NCI-H2196 (cell line): ENCODE data around the gene AMPD3.
A peak's percentile ranks its signal among the peaks of the same experiment; 100 is the strongest.
"Not testable (repeated sequence)": the region's sequence is repeated elsewhere in the genome, so short reads cannot be mapped to it uniquely, and the experiment has no call there.

Experiments
- DNase-seq: peaks from one replicate; lab custom pipeline; 2025; ENCODE audit not compliant: unreplicated experiment; lab: John Stamatoyannopoulos, UW

Gene AMPD3

DNA sequence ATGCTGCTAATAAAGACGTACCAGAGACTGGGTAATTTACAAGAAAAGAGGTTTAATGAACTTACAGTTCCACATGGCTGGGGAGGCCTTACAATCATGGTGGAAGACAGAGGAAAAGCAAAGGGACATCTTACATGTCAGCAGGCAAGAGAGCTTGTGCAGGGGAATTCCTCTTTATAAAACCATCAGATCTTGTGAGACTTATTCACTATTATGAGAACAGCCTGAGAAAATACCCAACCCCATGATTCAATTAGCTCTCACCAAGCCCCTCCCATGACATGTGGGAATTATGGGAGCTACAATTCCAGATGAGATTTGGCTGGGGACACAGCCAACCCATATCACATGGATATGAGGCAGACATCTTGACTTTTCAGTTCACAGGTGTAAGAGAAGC lies 18.4 kb upstream of the AMPD3 start:
- DNase-seq: not testable (repeated sequence)

DNA sequence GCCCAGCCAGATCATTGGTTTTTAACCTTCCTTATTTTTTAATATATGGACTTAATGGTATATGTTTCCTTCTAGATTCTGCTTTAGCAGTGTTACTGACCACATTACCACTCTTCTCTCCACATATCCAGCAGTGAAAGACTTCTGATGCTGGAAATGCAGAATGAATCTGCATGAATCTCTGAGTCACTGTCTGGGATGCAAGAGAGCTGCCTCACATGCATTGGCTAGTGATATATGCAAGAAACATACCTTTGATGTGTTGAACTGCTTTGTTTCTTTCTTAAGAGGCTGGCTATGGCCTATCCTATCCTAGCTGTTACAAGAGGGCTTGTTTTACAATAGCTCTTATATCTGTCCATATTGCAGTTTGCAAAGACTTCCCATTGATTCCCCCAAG lies 16.6 kb upstream of the AMPD3 start:
- DNase-seq: no peak

DNA sequence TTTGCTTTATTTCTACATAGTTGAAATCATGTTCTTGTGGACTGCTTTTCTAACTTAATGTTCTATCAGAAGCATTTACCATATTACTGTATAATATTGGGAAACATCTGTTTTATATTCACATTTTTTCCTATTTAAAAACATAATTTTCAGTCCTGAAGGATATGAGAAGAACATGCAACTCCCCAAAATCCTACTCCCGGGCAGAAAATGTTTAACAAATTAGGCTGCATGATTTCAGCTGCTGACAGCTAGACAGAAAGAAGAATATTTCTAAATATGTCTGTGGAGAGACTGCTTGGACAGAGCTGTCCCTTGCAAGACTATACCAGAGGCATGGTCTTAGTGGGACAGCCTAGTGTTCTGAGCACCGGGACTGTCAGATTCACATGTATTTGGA lies 15.7 kb upstream of the AMPD3 start:
- no peak for DNase-seq

DNA sequence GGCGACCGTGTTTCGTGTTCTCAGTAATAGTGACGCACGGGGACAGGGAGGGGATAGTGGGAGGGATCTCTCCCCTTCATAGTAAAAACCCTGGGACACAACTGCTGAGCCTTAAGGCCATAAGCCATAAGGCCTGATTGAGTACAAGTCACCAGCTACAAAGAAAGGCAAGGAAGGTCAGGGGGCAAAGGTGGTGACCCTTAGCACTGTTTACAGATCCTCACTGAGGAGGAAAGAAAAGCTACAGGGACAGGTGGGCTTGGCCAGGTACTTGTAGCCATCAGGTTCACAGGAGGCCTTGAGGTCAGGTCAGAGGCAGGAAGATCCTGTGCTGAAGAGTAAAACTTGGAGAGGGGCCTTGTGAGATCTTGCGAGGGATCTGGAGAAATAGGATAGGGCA lies 15.1 kb upstream of the AMPD3 start:
- DNase-seq: no peak

DNA sequence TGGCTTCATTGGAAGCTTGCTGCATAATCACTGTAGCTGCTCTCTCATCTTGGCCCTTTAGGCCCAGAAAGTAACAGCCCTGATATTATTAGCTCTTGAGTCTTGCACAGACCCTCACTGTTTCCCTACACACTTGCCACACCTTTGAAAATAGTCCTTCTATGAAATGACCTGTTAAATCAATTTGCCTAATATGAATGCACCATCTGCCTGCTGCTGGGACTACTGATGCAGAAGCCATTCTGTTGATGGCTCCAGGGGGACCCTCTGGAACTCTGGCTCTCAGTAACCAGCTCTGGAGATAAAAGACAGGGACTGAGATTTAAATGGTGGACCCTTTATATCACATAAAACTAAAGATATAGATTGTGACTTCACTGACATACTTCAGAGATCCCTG lies 14.7 kb upstream of the AMPD3 start:
- DNase-seq: no peak

DNA sequence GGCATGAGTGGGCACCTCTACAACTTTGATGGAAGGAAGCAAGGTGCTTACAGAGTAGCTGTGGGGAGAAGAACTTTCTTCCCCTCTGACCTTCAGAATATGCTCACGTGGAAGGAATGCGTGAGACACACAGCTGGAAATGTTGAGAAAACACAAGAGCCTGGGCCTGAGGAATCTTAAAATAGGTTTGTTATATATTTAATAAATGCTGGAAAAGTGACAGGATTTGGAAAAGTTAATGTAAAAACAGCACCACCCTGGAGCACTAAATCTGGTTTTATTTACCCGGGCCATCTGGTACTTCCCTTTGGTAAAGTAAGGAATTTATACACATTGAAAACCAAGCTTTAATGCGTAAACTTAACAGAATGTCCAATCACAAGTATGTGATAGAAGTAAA lies 14.0 kb upstream of the AMPD3 start:
- DNase-seq: no peak

DNA sequence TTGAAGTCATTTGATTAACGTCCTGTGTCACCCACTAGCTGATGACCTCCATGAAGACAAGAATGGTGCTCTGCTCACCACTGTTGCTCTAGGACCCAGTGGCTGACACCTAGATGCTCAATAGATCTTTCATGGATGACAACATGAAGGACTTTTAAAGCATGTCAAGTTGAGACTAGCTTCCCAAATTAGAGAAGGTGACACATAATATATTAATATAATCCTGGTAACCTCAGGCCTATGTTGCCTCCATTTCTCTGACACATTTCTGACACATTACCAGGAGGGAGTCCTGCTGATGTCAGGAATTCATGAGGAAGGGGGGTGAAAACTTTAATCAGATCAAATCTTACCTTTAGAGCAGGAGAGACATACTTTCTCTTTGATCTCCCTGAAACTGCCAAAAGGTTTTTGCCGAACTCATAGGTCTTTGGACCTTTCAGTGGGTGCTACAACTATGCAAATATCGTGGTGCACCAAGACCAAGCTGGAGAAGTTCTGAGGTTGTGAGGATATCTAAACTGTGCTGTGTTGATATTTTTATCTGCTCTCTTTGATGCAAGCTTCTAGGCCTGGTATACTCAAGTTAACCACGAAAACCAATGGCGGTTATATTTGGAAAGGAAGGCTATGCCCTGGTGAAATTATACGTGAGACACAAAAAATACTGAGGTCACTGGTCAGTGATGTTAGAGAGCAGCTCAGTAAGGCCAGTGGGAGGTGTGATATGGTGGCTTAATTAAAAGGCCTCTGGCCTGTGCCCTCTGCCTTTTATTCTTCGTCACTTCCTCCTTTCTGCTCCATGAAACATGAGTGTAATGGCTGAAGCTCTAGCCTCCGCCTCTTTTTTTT lies 13.2 kb upstream of the AMPD3 start:
- no peak for DNase-seq

DNA sequence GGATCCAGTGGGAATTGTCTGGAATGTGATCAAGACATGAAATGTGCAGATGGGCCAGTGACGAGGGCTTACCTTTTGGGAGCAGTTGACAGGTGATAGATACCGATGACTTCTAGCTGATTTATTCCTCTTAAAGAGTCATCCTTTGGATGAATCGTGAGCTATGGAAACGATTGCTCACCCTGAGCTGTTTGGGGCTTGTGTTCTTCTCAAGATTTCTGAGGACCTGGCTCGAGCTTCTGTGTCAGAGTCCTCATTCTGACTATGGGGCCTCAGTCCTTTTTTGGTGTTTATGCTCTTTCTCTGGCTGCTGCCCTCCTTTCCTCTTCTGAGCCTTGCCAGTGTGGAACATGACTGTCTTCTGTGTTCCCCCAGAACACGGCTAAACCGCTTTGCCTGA lies 11.9 kb upstream of the AMPD3 start:
- DNase-seq: no peak

DNA sequence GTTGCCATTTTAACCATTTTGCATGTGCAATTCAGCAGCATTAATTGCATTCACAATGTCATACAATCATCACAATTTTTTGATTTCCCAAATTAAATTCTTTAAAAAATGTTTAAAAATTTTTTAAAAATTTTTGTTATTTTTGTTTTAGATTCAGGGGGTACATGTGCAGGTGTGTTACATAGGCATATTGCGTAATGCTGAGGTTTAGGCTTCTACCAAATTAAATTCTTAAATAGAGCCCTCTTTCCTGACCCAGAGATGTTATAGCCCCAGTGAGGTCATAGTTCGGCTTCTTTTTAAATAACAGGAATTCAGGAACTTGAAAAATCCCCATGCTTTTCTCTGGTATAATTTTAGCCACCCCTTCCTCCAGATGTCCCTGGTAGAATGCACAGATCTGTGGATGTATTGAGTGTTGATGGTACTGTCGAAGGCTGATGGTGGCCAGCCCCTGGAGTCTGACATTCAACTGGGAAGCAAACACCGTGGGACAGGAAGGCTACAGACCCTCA lies 11.3 kb upstream of the AMPD3 start:
- no peak for DNase-seq

DNA sequence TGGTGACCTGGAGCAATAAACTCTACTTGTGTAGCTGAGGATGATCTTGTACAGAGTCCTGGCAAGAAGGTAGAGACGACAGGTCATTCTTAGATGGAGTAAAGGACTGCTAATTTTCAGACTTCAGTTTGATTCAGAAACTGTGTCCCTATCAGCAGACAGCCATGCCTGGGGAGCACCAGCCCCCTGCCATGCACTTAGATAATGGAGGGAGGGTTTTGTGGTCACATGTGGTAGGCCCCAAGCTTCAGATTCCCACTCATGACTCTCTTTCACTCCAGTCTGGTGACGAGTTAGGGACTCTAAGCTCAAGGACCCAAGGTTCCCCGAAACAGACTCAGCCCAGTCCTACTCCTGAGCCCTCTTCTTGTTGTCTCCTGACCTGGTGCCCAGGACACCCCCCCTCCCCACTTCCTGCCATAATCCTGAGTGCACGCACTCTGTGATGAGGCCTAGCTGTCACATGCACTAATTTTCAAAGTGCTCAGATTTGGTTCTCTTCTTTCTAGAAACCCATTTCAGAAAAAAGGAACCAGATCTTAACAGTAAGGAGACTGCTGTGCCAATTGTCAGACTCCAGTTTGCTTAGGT lies 10.2 kb upstream of the AMPD3 start:
- no peak for DNase-seq

DNA sequence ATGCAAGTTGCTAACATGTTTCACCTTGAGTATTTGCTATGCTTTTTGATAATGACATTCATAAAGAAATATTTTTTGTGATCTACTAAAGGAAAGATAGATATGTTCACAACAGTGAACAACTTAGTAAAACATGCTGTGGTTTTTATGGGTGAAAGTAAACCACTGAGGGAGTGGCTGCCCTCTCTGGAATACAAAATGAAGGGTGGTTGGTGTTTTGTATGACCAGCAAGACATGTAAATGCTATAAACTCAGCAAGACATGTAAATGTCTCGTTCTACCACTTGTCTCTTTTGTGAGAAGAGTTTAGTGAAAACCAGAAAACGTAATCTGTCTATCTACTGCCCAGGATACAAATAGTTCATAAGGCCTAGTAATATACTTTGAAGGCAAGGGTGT lies 7.6 kb upstream of the AMPD3 start:
- DNase-seq: no peak

DNA sequence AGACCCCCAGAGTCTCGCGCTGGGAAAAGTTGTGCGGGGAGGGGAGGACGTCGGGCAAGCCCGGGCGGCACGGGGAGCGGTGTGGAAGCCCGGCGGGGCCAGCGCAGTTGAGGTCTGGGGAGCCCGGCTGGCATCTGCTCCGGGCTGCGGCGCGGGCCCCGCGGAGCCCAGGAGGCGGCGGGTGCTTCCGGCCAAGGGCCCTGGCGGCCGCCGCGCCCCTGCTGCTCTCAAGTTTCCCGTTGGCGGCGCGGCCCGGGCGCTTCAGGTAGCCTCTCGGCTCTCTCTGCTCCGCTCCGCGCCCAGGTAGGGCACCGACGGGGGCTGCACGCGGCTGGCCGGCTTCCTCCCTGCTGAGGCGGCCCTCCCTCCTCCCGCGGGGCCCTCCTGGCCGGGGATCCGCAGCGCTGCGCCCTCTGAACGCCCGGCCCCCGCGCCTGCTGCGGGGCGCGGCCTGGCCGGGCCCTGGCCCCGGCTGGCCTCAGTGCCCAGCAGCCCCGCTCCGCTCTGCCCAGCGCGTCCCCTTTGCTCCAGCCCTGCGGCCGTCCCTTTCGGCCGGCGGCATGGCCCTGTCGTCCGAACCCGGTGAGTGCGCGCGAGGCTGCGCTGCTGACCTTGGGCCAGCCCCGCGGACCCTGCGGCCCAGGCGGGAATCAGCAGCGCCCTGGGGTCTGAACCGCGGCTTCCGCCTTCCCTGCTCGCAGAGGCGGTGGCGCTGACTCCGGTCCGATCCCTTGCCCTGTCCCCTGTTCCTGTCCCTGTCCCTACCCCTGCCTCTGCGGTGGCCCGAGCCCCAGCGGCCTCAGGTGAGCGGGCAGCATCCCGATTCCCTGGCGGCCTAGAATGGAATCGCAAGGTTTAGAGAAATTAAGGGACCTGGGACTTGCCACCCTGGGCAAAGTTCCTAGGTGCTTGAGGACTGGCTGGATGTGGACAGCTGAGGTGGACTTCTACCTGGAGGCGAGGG lies 4.3 kb upstream of the AMPD3 start:
- DNase-seq: peak; percentile 57

DNA sequence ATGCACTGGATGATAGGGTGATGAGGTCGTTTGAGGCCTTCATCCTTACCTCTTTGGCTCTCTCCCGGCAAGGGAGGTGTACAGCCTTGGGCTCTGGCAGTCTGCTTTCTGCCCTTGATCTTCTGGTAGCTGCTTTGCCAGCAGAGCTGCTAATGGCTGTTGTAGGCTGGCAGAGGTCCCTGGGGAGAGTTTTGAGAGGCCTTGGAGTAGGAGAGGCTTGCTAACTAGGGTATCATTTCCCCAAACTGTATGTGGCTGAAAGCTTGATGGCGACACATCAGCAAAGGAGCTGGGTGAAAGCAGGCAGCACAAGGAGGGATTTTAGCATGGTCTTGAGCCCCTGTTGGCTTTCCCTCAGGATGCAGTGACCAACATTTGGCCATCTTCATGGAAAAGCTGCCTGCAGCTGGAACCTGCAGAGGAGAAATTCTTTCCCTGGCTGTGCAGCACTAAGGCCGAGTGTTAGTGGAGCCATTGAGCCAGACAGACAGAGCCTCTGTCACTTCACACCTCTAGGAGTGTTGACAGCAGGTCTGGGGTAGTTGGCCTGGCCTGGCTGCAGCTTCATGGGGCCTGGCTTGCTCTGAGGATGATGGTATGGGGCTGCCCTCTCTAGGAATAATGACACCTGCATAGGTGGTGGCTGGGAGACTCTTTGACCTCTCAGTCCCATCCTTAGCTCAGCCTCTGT lies 3.5 kb upstream of the AMPD3 start:
- DNase-seq: no peak

DNA sequence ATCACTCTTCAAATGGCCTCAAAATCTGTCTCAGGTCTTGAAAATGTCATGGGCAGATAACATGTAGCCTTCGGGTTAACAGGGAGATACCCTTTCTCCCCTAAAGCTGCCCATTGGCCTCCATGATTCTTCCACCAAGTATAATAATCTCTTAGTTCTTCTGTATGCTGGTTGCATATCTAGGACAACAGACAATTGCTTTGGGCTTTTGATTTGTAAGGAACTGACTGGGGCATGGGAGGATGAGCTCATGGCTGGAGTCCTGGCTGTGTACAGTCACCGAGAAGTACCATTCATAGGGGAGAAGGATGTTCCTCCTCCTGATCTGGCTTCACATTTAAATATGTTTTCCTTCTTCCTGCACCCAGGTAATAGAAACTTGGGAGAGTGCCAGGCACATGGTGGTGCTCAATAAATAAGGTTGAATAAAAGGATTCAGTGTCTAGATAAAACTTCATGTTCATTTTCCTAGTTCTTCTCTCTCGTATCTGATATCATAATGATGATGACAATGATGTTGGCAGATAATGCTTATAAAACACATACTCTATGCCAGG lies 2.8 kb upstream of the AMPD3 start:
- peak; percentile 41 for DNase-seq

DNA sequence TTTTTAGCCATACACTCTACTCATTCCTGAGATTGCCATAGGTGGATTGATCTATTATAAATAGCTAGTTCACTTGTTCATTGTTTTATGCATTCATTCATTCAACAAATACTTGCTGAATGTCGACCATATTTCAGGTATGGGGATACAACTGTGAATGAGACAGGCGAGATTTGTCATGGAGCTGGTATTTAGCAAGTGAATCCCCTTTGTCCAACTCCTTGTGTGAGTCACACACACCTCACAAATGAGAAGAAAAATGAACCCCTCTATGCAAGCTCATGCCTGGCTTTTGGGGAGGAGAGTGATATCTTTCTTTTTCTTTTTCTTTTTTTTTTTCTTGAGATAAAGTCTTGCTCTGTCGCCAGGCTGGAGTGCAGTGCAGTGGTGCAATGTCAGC lies 1.8 kb upstream of the AMPD3 start:
- no peak for DNase-seq

DNA sequence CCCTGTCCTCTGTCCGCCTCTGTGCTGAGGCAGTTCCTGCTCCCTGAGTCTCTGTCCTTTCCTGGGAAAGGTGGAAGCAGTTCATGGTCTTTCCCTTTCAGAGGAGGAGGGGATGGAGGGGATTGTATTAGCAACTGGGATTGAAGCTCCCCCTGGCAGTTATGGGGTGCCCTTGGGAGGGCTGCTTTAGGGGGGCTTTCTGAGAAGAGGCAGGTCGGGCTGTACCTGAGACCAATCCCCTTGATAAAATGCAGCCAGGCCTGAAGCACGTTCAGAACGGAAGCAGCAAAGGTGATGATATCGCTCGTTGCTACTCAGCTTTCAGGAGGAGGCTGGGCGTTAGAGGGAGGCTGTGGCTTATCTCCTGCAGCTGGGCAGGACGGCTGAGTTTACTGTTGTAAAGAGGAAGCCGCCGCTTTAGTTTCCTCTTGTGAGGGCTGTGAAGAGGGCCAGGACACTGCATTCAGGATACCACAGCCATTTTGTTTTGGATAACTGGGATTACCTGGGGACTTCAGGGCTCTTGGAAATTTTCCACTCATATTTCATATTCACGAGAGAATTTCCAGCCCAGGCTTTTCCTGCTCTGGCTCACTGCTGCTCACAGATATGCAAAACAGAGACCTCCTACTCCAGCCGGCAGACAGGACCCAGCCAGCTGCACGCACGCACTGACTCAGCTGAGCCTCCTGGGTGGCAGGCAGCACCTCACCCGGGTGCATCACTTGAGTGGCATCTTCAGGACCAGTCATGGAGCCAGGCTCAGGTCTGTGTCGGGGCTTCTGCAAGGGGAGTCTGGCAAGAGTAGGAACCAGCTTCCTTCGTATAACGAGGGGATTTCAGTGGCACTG lies 798 bp downstream of the AMPD3 start:
- peak; percentile 72 for DNase-seq

DNA sequence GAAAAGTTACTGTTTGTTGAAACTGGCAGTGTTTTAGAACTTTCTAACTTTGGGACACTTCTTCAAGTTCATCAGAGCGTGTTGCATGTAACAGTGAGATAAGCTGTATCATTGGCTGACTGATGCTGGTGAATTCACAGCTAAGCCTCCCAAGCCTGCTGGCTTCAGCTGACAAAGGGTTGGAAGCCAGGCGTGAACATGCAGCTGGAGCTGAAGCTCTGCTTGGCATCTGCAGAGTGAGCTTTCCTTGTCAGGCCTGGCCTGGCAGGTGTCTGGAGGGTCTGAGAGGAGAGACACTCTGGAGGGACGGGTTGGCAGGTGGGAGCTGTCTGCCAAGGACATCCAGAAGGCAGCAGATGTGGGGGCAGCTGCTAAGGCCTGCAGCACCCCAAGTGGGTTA lies 1.5 kb downstream of the AMPD3 start:
- DNase-seq: no peak

DNA sequence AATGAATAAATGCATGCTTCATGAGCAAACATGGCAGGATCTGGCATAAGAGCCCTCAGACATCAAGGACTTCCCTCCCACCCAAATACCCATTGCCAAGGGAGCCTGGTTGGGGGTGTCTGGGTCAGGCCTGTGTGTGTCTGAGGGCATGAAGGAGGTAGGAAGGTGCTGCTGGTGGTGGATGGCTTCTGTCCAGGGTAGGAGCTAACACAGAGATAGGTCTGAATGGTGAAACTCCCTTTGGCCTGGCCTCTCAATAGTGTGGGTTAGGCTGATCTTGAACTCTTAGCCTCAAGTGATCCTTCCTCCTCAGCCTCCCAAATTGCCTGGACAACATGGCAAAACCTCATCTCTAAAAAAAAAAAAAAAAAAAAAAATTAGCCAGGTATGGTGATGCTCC lies 2.8 kb downstream of the AMPD3 start:
- DNase-seq: no peak

DNA sequence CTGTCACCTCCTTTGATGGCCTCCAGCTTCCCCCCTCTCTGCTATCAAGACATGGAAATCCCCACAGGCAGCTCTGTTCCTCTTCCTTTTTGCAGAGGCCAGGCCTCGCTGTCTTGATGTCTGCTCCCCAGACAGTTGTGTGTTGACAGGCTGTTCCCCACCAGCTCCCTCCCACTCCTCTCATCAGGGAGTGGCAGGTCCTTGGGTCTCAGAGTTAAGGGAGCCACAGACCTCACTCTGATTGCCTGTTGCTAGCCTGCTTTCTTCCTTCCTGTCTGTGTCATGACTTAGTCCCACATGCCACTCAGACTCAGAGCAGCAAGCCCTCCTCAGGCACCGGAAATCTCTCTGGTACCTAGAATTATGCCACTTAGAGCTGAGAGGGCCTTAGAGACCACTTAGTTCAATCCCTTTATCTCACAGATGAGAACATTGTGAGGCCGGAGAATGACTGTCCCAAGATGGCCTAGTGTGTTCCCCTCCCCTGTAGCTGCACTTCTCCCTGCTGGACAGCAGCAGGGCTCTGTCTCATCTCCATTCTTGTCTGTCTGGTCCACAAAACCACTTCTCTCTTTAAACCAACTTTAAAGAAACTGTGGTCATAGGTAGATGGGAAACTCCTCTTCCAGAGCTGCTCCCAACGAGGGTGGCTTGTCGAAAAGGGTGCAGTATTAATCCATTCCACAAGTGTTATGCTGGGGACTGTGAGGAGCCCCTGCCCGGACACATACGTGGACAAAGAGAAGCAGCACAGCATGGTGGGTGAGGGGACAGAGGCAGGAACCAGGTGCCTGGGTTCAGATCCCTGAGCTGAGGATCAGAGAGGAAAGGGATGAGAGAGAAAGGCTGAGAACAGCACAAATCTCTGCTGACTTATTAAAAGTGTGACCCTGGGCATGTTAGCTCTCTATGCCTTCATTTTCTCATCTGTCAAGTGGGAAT lies 4.2 kb downstream of the AMPD3 start:
- no peak for DNase-seq
